Effector memory CD4-positive, alpha-beta T cell (primary cell): ENCODE data around the gene PLEKHA6.

Source experiments
- DNase-seq, 3 donors: peaks; one replicate each; pipeline ENCODE4 v3.0.0-alpha.2; 2020
- H3K27ac ChIP-seq: 2 replicates; pipeline ENCODE4 v1.7.0; 2013; ENCODE audit warnings: mild to moderate bottlenecking, low read length, moderate library complexity; ENCODE audit not compliant: insufficient read depth, poor library complexity, severe bottlenecking
- H3K27me3 ChIP-seq: replicated peaks from 2 replicates; pipeline ENCODE4 v1.7.0; 2013; ENCODE audit warnings: mild to moderate bottlenecking, low read length; ENCODE audit not compliant: insufficient read depth, control insufficient read depth, poor library complexity, severe bottlenecking
- H3K36me3 ChIP-seq: 2 replicates; pipeline ENCODE4 v1.7.0; 2013; ENCODE audit warnings: mild to moderate bottlenecking, low read length, moderate library complexity; ENCODE audit not compliant: control insufficient read depth, insufficient read depth
- H3K4me1 ChIP-seq: 2 replicates; pipeline ENCODE4 v1.7.0; 2013; ENCODE audit warnings: low read length, mild to moderate bottlenecking; ENCODE audit not compliant: control insufficient read depth, insufficient read depth, poor library complexity, severe bottlenecking
- H3K4me3 ChIP-seq: 2 replicates; pipeline ENCODE4 v1.7.0; 2013; ENCODE audit warnings: low read length, low read depth, mild to moderate bottlenecking; ENCODE audit not compliant: insufficient read depth, poor library complexity, severe bottlenecking
- H3K9me3 ChIP-seq: 2 replicates; pipeline ENCODE4 v1.7.0; 2013; ENCODE audit warnings: mild to moderate bottlenecking, low read length, moderate library complexity; ENCODE audit not compliant: control insufficient read depth

PLEKHA6 gene

DNA sequence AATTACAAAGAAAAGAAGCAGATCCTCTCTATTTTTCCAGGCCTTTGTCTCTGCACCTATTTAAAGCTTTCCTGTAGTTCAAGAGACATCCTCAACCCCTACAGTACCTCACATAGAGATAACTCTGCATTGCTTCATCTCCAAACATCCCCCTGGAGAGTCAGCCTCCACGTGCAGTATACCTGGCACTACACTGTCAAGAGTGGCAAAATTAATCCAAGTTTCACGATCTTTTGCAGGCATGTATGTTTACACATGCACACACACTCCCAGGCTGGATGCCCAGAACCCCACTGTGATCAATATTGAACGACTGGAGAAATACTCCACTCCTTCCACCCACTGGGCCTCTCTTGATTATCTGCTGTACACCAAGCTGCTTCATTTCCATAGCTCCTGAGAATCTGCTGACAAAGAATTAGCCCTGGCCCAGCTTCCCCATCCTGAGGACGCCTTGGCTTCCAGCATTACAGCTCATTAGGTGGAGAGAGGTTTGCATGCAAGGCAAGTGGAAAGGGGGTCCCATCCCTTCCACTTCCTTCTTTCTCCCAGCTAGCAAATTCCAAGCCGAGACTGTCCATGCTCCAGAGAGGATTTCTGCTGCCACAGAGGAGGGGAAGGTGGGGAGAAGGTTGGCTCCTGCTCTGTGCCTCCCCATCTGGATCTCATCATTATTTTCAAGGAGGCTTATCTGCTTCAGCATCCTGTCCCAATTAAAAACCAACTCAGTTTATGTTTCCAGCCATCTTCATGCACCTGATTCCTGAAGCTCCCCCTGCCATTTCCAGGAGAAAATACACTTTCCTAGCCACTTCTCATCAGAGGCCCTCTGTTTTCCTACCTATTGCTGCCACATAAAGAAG lies 79.4 kb downstream of the PLEKHA6 start:
- no peaks in the 10 kb centered on the region for H3K27me3 ChIP-seq
- no peak for DNase-seq
- no peak overlapping the region for H3K27ac ChIP-seq
- no peaks in the 10 kb centered on the region for H3K9me3 ChIP-seq
- H3K4me1 ChIP-seq = no peaks in the 10 kb centered on the region
- H3K36me3 ChIP-seq = no peaks in the 10 kb centered on the region
- H3K4me3 ChIP-seq = no peak overlapping the region

DNA sequence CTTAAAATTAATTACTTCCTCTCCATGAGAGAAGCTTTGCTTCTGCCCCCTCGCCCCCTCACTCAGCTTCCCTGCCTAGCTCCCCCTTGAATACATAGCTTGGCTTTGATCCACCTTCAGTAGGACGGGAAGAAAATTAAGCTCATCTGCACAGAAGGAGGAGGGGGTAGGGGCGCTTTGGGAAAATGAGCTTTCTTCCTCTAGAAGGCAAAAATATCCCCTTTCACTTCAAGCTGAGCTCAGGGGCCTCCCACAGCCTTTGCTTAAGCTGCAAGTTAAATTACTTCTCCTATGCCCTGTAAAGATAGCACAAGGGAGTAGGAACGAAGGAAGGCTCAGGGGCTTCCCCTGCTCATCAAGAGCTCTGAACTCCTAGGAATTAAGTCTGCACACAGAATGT lies 80.8 kb downstream of the PLEKHA6 start:
- H3K4me3 ChIP-seq = no peak overlapping the region

DNA sequence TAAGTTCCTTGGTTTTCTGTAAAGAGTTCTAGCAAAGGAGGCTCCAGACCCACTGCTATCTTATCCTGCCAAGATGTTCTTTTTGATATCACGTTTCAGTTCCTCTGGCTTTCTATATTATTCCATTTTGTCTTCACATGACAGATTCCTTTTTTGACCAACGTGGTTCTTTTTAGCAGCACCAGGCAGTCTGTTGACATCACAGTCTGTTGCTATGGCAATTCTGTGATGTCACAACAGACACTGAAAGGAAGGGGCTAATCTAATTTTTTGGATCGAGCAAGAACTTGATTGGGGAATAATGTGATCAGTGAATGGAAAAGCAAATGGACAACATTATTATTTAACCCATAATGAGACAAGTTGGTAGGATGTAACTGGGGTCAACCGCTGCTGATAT lies 81.5 kb downstream of the PLEKHA6 start:
- Histone ChIP-seq H3K9me3 (no peaks in the 10 kb centered on the region), H3K27me3 (no peaks in the 10 kb centered on the region)
- no peak for DNase-seq

More for the DNA sequence above, 80.8 kb downstream of the PLEKHA6 start:
- DNase-seq = no peak
- Histone ChIP-seq H3K9me3 (no peaks in the 10 kb centered on the region), H3K4me1 (no peaks in the 10 kb centered on the region), H3K36me3 (no peaks in the 10 kb centered on the region), H3K27me3 (no peaks in the 10 kb centered on the region), H3K27ac (no peak overlapping the region)

DNA sequence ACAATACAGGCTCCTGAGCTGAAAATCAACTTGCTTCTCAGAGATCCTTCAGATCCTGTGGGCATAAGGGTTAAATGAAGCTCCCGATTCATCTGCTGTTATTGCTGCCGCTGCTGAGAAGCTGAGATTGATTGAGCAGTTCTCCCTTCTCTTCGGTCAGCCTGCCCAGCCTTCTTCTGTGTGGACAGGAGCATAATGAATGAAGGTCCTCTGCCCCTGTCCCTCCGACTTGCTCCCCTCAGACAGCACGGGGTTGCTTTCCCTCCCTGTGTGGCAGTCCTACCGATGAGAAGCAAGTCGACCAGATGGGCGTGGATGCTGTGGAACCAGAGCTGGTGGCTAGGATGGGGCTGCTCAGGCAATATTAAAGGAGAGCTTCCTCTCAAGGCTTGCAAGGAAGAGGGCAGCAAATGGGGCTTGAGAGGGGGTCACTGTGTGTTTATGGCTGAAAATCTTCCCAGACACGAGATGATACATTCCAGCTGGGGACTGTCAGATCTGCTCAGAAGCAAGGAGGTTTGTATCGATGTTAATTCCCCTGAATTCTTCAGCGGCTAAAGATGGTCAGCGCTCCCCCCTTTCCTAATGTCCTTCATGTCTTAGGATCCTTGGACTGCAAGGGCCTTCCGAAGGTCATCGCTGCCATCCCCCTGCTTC lies 82.0 kb downstream of the PLEKHA6 start:
- DNase-seq = no peak
- H3K4me3 ChIP-seq = no peak overlapping the region
- H3K27me3 ChIP-seq = no peaks in the 10 kb centered on the region
- H3K4me1 ChIP-seq = no peaks in the 10 kb centered on the region
- no peaks in the 10 kb centered on the region for H3K36me3 ChIP-seq
- H3K9me3 ChIP-seq = no peaks in the 10 kb centered on the region
- no peak overlapping the region for H3K27ac ChIP-seq

More for the DNA sequence above, 81.5 kb downstream of the PLEKHA6 start:
- no peaks in the 10 kb centered on the region for H3K4me1 ChIP-seq
- H3K36me3 ChIP-seq = no peaks in the 10 kb centered on the region
- no peak overlapping the region for H3K4me3 ChIP-seq
- H3K27ac ChIP-seq = no peak overlapping the region

DNA sequence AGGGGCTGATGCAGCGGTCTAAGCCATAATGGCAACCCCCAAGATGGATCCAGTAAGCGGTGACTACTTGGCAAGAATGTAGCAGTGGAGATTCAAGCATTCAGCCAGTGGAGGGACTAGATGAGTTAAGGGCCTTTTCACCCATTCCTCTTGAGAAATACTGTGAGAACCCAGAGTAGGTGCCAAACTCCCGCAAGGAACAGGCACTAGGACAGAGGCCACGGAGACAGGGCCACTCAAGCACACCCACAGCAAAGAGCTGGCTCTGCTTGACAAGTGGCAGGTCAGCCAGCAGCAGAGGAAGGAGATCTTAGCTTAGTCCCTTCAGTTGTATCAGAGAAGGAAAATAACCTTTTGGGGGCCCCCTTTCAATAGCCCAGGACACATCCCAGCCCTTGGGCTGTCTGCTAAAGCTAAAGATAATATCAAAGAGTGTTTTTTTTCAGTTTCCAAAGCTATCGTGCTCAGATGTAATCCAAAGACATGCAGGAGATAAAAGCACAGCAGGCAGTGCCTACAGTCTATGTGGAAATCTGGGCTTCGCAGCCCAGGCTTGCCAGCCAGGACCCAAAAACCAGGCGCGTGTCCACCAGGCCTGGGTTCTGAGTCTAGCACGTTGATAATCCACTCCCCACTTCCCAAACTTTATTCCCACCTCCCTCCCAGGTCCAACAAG lies 83.9 kb downstream of the PLEKHA6 start:
- no peak for DNase-seq
- Histone ChIP-seq H3K27me3 (no peaks in the 10 kb centered on the region), H3K9me3 (no peaks in the 10 kb centered on the region)

DNA sequence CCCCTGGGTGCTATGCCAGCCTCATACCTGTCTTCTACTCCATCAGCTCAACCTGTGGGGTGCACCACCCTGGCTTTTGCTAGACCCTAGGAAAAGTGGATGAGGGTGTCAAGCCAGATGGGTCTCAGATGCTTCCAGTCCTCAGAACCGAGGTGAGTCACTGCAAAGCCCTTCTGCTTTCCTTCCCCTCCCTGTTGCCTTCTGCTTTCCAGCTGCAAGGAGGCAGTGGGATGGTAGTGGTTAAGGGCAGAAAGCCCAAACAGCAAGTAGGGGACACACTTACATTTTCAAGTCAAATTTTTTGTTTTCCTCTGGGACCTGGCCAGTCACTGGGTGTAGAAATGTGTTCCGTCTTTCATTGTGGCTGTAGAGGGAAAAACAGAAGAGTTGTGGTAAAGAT lies 85.3 kb downstream of the PLEKHA6 start:
- Histone ChIP-seq H3K4me1 (no peaks in the 10 kb centered on the region), H3K9me3 (no peaks in the 10 kb centered on the region), H3K4me3 (no peak overlapping the region), H3K36me3 (no peaks in the 10 kb centered on the region), H3K27me3 (no peaks in the 10 kb centered on the region), H3K27ac (no peak overlapping the region)
- no peak for DNase-seq

More for the DNA sequence above, 83.9 kb downstream of the PLEKHA6 start:
- no peaks in the 10 kb centered on the region for H3K4me1 ChIP-seq
- no peak overlapping the region for H3K4me3 ChIP-seq
- no peak overlapping the region for H3K27ac ChIP-seq
- no peaks in the 10 kb centered on the region for H3K36me3 ChIP-seq

DNA sequence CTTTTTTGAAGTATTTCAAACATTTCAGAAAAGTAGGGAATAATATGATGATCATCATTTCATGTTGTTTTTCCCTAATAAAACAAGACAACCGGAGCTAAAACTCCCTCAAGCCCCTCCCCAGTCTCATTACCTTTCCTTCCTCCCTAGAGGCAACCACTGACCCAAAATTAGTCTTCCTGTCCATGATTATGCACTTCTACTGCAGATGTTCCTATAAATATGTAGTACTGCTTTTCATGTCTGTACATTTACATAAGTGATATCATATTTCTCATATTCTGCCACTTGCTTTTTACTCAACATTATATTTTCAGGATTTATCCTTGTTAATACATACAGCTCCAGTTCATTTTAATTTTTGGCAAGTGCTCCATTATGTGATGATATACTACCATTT lies 87.2 kb downstream of the PLEKHA6 start:
- no peak overlapping the region for H3K4me3 ChIP-seq
- no peaks in the 10 kb centered on the region for H3K4me1 ChIP-seq
- no peak overlapping the region for H3K27ac ChIP-seq
- DNase-seq = no peak
- H3K36me3 ChIP-seq = no peaks in the 10 kb centered on the region
- H3K27me3 ChIP-seq = no peaks in the 10 kb centered on the region
- H3K9me3 ChIP-seq = no peaks in the 10 kb centered on the region

DNA sequence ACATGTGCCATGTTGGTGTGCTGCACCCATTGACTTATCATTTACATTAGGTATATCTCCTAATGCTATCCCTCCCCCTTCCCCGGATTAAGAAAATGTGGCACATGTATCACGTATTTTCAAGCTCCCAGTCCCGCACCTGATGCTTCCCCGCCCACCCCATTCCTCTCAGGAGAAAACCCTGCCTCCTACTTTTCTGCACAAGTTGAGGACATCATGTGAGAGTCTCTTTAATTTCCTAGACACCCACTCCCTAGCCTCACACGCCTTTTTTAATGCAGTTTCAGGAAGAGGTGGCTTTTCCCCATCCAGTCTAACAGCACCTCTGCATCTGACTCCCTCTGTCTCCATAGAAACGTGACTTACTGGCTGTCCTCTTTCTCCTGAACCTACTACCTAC lies 87.8 kb downstream of the PLEKHA6 start:
- Histone ChIP-seq H3K9me3 (no peaks in the 10 kb centered on the region), H3K4me1 (no peaks in the 10 kb centered on the region), H3K27ac (no peak overlapping the region), H3K4me3 (no peak overlapping the region), H3K27me3 (no peaks in the 10 kb centered on the region), H3K36me3 (no peaks in the 10 kb centered on the region)
- no peak for DNase-seq

DNA sequence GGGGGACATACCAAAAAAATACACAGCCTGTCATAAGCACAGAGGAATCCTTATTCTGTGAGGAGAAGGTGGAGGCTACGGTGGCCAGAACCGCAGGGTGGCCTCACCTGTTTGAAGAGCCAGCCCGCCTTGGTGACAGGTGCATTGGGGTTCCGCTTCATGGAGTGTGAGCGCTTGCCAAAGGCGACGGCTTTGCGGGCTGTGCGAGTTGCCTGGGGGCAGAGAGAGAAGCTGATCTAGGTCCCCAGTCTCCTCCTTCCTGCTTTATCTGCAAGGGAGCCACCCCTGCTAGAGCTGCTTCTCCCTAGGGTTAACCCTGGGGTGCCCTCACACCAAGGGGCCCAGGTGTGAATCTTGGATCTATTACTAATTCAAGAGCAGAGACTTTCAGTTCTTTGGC lies 91.6 kb downstream of the PLEKHA6 start:
- Histone ChIP-seq H3K36me3 (no peaks in the 10 kb centered on the region), H3K27me3 (no peaks in the 10 kb centered on the region), H3K4me3 (no peak overlapping the region), H3K4me1 (no peaks in the 10 kb centered on the region), H3K27ac (no peak overlapping the region), H3K9me3 (no peaks in the 10 kb centered on the region)
- DNase-seq = no peak

DNA sequence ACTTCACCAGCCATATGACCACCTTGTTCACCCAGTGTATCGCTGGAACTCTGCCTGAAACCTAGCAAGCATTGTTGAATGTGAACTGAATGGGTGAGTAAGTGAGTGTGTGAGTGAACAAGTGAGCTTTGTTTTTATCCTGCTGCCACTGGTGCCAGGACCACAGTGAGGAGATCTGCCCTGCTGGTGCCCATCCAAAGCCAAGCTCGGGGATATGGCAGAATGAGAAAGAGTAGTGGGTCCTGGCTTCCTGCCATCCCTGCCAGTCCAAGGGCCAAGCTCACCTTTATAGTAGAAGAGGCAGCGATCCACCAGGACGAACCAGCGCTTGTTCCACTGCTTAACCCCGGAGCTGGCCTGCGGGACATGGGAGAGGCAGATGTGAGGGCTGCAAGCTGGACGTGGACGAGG lies 92.5 kb downstream of the PLEKHA6 start:
- no peak overlapping the region for H3K4me3 ChIP-seq
- no peak for DNase-seq
- no peak overlapping the region for H3K27ac ChIP-seq
- no peaks in the 10 kb centered on the region for H3K4me1 ChIP-seq
- no peaks in the 10 kb centered on the region for H3K9me3 ChIP-seq
- H3K27me3 ChIP-seq = no peaks in the 10 kb centered on the region
- H3K36me3 ChIP-seq = no peaks in the 10 kb centered on the region
